ENCODE results near the gene SETD7. TPM values are rescaled to one million over a fixed set of nuclear protein-coding genes. Genes with fewer than 3 reads are reported as not detected.

SETD7 gene
- total and polyA plus RNA-seq, 2 donors (not counting 1 experiment from before 2014, with no cell fraction given), result 5.1 to 13.0 TPM

DNA sequence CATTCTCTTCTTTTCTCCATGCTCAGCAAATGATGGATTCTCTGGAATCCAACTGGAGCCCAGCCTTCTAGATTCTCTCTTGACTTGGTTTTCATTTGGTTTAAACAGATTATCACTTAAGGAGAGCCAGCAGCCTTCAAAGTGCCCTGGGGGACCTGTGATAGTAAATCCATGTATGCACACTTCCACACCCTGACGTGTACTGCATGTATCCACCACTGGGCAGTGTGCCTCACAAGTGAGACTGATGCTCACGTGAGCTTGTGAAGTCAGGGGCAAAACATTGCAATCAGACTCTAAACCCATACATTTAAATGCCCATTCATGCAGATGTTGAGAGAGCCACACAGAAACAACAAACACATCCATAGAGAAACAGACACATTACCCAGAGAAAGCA lies 28.0 kb upstream of the SETD7 start:
- H3K27me3 ChIP-seq (replicated peaks in 1 of 4; ENCODE audit: control extremely low read depth in 1 of 4, control insufficient read depth in 3 of 4, insufficient read depth in 4 of 4, low read length in 3 of 4), result peaks cover 0 to 4% (median 0%) of the 10 kb centered on the region in 4 experiments
- no peak overlapping the region for H3K4me3 ChIP-seq (ENCODE audit: control extremely low read depth in 1 of 5, extremely low read depth in 1 of 5, insufficient read depth in 1 of 5, low read depth in 2 of 5, low read length in 4 of 5)
- no peaks in the 10 kb centered on the region for H3K36me3 ChIP-seq (replicated peaks in 1 of 2; ENCODE audit: control extremely low read depth in 1 of 2, control insufficient read depth in 1 of 2, extremely low read depth in 1 of 2, insufficient read depth in 2 of 2, low read length in 1 of 2)
- CTCF ChIA-PET, result interaction anchor here (0.6 kb wide), 1 partner anchor 1243 kb away, joined by 3 read pairs; no protein-coding TSS in a partner anchor
- no peak overlapping the region for H3K27ac ChIP-seq (ENCODE audit: low read length in 2 of 2)
- no peaks in the 10 kb centered on the region for H3K9me3 Mint-ChIP-seq (ENCODE audit: insufficient read depth)
- no peak overlapping the region for H2AFZ ChIP-seq (ENCODE audit: insufficient read depth, low read depth, low read length, poor library complexity, severe bottlenecking)
- ATAC-seq (ENCODE audit: low read depth) (no peak), DNase-seq (no peak)
- H3K4me2 ChIP-seq (replicated peaks; ENCODE audit: low read depth, low read length, poor library complexity, severe bottlenecking), result no peak overlapping the region
- H3K79me2 ChIP-seq (ENCODE audit: control insufficient read depth, insufficient read depth, low read length), result no peaks in the 10 kb centered on the region
- H4K20me1 ChIP-seq (ENCODE audit: control insufficient read depth, insufficient read depth, low read length, poor library complexity, severe bottlenecking), result no peaks in the 10 kb centered on the region
- H3K4me3 Mint-ChIP-seq, result no peak overlapping the region
- H3K9ac ChIP-seq (ENCODE audit: low read length), result no peak overlapping the region
- H3K4me1 Mint-ChIP-seq, result no peaks in the 10 kb centered on the region
- intact Hi-C loops (cut with micrococcal nuclease), result no loop called here
- no peak overlapping the region for H3K27ac Mint-ChIP-seq
- H3K4me1 ChIP-seq (ENCODE audit: control insufficient read depth in 2 of 2, insufficient read depth in 2 of 2, low read length in 2 of 2), result no peaks in the 10 kb centered on the region
- POLR2A ChIA-PET, result no interaction called here
- WGBS (ENCODE audit: insufficient coverage), result 70% methylated on average over 2 of the region's 2 CpGs
- no peak for TF ChIP-seq EZH2 (IDR thresholded peaks at IDR 0.05; ENCODE audit: borderline replicate concordance, insufficient read depth, low read depth, low read length, poor library complexity, severe bottlenecking)
- TF ChIP-seq, protein P1, sequence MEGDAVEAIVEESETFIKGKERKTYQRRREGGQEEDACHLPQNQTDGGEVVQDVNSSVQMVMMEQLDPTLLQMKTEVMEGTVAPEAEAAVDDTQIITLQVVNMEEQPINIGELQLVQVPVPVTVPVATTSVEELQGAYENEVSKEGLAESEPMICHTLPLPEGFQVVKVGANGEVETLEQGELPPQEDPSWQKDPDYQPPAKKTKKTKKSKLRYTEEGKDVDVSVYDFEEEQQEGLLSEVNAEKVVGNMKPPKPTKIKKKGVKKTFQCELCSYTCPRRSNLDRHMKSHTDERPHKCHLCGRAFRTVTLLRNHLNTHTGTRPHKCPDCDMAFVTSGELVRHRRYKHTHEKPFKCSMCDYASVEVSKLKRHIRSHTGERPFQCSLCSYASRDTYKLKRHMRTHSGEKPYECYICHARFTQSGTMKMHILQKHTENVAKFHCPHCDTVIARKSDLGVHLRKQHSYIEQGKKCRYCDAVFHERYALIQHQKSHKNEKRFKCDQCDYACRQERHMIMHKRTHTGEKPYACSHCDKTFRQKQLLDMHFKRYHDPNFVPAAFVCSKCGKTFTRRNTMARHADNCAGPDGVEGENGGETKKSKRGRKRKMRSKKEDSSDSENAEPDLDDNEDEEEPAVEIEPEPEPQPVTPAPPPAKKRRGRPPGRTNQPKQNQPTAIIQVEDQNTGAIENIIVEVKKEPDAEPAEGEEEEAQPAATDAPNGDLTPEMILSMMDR (IDR thresholded peaks at IDR 0.05), result no peak
- peaks cover 18% of the 10 kb centered on the region for H3K27me3 Mint-ChIP-seq
- H3K9me3 ChIP-seq (ENCODE audit: control extremely low read depth in 1 of 3, control insufficient read depth in 2 of 3, insufficient read depth in 1 of 3, low read length in 2 of 3), result no peaks in the 10 kb centered on the region

DNA sequence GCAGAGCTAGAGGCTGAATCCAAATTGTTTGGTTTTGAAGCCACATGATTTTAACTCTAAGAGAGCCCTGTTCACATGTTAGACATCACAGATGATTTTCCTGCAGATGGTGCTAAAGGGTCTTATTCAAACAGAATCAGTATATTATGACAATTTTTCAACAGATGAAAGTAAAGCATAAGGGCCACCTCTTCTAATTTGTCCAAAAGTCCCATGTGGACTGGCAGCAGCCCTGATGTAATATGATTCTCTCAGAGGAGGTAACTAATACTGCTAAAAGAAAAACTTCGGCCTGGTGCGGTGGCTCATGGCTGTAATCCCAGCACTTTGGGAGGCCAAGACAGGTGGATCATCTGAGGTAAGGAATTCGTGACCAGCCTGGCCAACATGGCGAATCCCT lies 26.0 kb upstream of the SETD7 start:
- Histone ChIP-seq H3K27me3 (replicated peaks in 1 of 4; ENCODE audit: control extremely low read depth in 1 of 4, control insufficient read depth in 3 of 4, insufficient read depth in 4 of 4, low read length in 3 of 4) (peaks cover 0 to 4% (median 0%) of the 10 kb centered on the region in 4 experiments), H3K4me1 (ENCODE audit: control insufficient read depth in 2 of 2, insufficient read depth in 2 of 2, low read length in 2 of 2) (no peaks in the 10 kb centered on the region), H3K27ac (ENCODE audit: low read length in 2 of 2) (no peak overlapping the region), H3K9ac (ENCODE audit: low read length) (no peak overlapping the region), H3K36me3 (replicated peaks in 1 of 2; ENCODE audit: control extremely low read depth in 1 of 2, control insufficient read depth in 1 of 2, extremely low read depth in 1 of 2, insufficient read depth in 2 of 2, low read length in 1 of 2) (no peaks in the 10 kb centered on the region), H3K79me2 (ENCODE audit: control insufficient read depth, insufficient read depth, low read length) (no peaks in the 10 kb centered on the region), H4K20me1 (ENCODE audit: control insufficient read depth, insufficient read depth, low read length, poor library complexity, severe bottlenecking) (no peaks in the 10 kb centered on the region), H2AFZ (ENCODE audit: insufficient read depth, low read depth, low read length, poor library complexity, severe bottlenecking) (no peak overlapping the region), H3K9me3 (ENCODE audit: control extremely low read depth in 1 of 3, control insufficient read depth in 2 of 3, insufficient read depth in 1 of 3, low read length in 2 of 3) (no peaks in the 10 kb centered on the region), H3K4me3 (ENCODE audit: control extremely low read depth in 1 of 5, extremely low read depth in 1 of 5, insufficient read depth in 1 of 5, low read depth in 2 of 5, low read length in 4 of 5) (no peak overlapping the region), H3K4me2 (replicated peaks; ENCODE audit: low read depth, low read length, poor library complexity, severe bottlenecking) (no peak overlapping the region)
- intact Hi-C loops (cut with micrococcal nuclease), result no loop called here
- Mint-ChIP-seq H3K9me3 (ENCODE audit: insufficient read depth) (no peaks in the 10 kb centered on the region), H3K27me3 (peaks cover 18% of the 10 kb centered on the region), H3K4me3 (no peak overlapping the region), H3K4me1 (no peaks in the 10 kb centered on the region), H3K27ac (no peak overlapping the region)
- 100% methylated on average over 2 of the region's 4 CpGs for WGBS (ENCODE audit: insufficient coverage)
- POLR2A ChIA-PET, result no interaction called here
- CTCF ChIA-PET, result interaction anchor here (2.1 kb wide), 1 partner anchor 21 kb away, joined by 6 read pairs; no protein-coding TSS in a partner anchor
- no peak for TF ChIP-seq EZH2 (IDR thresholded peaks at IDR 0.05; ENCODE audit: borderline replicate concordance, insufficient read depth, low read depth, low read length, poor library complexity, severe bottlenecking)
- TF ChIP-seq, protein P1 (IDR thresholded peaks at IDR 0.05), result no peak
- no peak for DNase-seq
- no peak for ATAC-seq (ENCODE audit: low read depth)

Measured in B cell (primary cell).